ENCODE measurements around the gene B4GAT1. TPM values are rescaled to one million over a fixed set of nuclear protein-coding genes. Genes with fewer than 3 reads are reported as not detected.
"Not testable (repeated sequence)": the region's sequence is repeated elsewhere in the genome, so short reads cannot be mapped to it uniquely, and the experiment has no call there.

B4GAT1 gene
- 100 to 1,000 TPM; 109 to 115 TPM for total RNA-seq
- 100 to 1,000 TPM; 170 to 171 TPM for polyA plus RNA-seq (ENCODE audit: insufficient read length in 2 of 2)
- long read RNA-seq, donor 1, transcript B4GAT1-201 (2 exons, 2,072 nt), result major isoform, 107 of 107 reads
- long read RNA-seq, donor 1, partial matches to known transcripts, result 0 of 107 reads
- long read RNA-seq, donor 1, other reads (novel, unspliced or antisense), result 0 of 107 reads
- long read RNA-seq, donor 2, transcript B4GAT1-201 (2 exons, 2,072 nt), result major isoform, 22 of 22 reads
- long read RNA-seq, donor 2, partial matches to known transcripts, result 0 of 22 reads
- long read RNA-seq, donor 2, other reads (novel, unspliced or antisense), result 0 of 22 reads
- long read RNA-seq, donor 3, transcript B4GAT1-201 (2 exons, 2,072 nt), result major isoform, 29 of 29 reads
- long read RNA-seq, donor 3, partial matches to known transcripts, result 0 of 29 reads
- long read RNA-seq, donor 3, other reads (novel, unspliced or antisense), result 0 of 29 reads
- long read RNA-seq, donor 4, transcript B4GAT1-201 (2 exons, 2,072 nt), result major isoform, 19 of 19 reads
- long read RNA-seq, donor 4, partial matches to known transcripts, result 0 of 19 reads
- long read RNA-seq, donor 4, other reads (novel, unspliced or antisense), result 0 of 19 reads

GRCh38 chr11:66347425-66348276 is at the start of gene B4GAT1:
B4GAT1 (minus strand) TSS chr11:66347629; CDS start chr11:66347545, 84 bp downstream.
- peak within 1 kb of the TSS; percentile 94 for H3K4me3 ChIP-seq (ENCODE audit: low read depth, low read length)
- peak within 1 kb of the TSS; percentile 97 for H3K27ac ChIP-seq (ENCODE audit: low read depth, low read length)
- 0% methylated on average over 85 of the region's 101 CpGs for WGBS (ENCODE audit: insufficient coverage)
- no peaks in the 10 kb centered on the region for H3K27me3 ChIP-seq (ENCODE audit: control insufficient read depth, insufficient read depth, low read length)
- peaks cover 29% of the 10 kb centered on the region for H3K4me1 ChIP-seq (ENCODE audit: control insufficient read depth, insufficient read depth, low read length)
- peak; percentile 82 to 98 (median 85) for DNase-seq (ENCODE audit: low read depth in 4 of 6, low spot score in 6 of 6)
- H3K36me3 ChIP-seq (ENCODE audit: control insufficient read depth, insufficient read depth, low read length), result peaks cover 9% of the 10 kb centered on the region
- no peaks in the 10 kb centered on the region for H3K9me3 ChIP-seq (ENCODE audit: control insufficient read depth, insufficient read depth, low read length)

- Histone ChIP-seq H3K9me3 (ENCODE audit: control insufficient read depth, insufficient read depth, low read length) (no peaks in the 10 kb centered on the region), H3K4me1 (ENCODE audit: control insufficient read depth, insufficient read depth, low read length) (no peaks in the 10 kb centered on the region), H3K4me3 (ENCODE audit: low read depth, low read length) (no peak overlapping the region), H3K36me3 (ENCODE audit: control insufficient read depth, insufficient read depth, low read length) (no peaks in the 10 kb centered on the region), H3K27ac (ENCODE audit: low read depth, low read length) (no peak overlapping the region), H3K27me3 (ENCODE audit: control insufficient read depth, insufficient read depth, low read length) (peaks cover 2% of the 10 kb centered on the region)
- DNase-seq (ENCODE audit: low read depth in 4 of 6, low spot score in 6 of 6), result no peak
- WGBS (ENCODE audit: insufficient coverage), result no CpG with 5 or more reads among the region's 3 CpGs
These were observed 46.5 kb upstream of the B4GAT1 start for GRCh38 chr11:66393954-66394353.

GRCh38 chr11:66391322-66391721 is 43.9 kb upstream of the B4GAT1 start:
- Histone ChIP-seq H3K36me3 (ENCODE audit: control insufficient read depth, insufficient read depth, low read length) (no peaks in the 10 kb centered on the region), H3K9me3 (ENCODE audit: control insufficient read depth, insufficient read depth, low read length) (no peaks in the 10 kb centered on the region), H3K4me3 (ENCODE audit: low read depth, low read length) (no peak overlapping the region), H3K27ac (ENCODE audit: low read depth, low read length) (no peak overlapping the region), H3K27me3 (ENCODE audit: control insufficient read depth, insufficient read depth, low read length) (peaks cover 2% of the 10 kb centered on the region), H3K4me1 (ENCODE audit: control insufficient read depth, insufficient read depth, low read length) (peaks cover 2% of the 10 kb centered on the region)
- WGBS (ENCODE audit: insufficient coverage), result 74% methylated on average over 3 of the region's 6 CpGs
- no peak for DNase-seq (ENCODE audit: low read depth in 4 of 6, low spot score in 6 of 6)

DNA sequence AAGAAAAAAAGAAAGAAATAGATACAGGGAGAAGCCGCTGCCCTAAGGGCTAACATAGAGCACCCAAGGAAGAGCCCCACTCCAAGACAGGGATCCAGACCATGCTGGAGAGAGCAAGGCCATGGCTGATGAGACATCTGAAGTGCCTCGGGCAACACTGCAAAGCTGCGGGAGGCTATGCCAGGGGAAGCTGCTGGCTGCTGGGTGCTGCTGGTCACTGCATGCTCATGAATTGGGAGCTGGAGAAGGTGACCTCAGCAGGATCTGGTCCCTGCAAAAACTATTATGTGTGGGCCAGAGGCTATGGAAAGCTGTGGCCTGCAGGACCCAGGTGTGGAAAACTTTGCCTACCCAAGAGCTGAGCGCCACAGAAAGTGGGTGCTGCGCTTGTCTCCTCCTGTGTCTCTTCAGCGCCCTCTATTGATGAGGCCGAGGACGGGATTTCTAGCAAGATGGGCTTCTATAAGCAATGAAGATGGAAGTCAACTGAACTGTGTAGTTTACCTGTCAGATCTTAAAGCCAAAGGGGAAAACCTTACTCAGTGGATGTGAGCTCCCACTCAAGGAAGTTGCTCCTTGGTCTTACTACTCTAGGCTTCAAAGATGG is 41.5 kb upstream of the B4GAT1 start:
- H3K27me3 ChIP-seq (ENCODE audit: control insufficient read depth, insufficient read depth, low read length), result peaks cover 2% of the 10 kb centered on the region
- WGBS (ENCODE audit: insufficient coverage), result 32% methylated on average over 8 of the region's 8 CpGs
- no peak overlapping the region for H3K27ac ChIP-seq (ENCODE audit: low read depth, low read length)
- H3K9me3 ChIP-seq (ENCODE audit: control insufficient read depth, insufficient read depth, low read length), result no peaks in the 10 kb centered on the region
- no peaks in the 10 kb centered on the region for H3K36me3 ChIP-seq (ENCODE audit: control insufficient read depth, insufficient read depth, low read length)
- no peak overlapping the region for H3K4me3 ChIP-seq (ENCODE audit: low read depth, low read length)
- peaks cover 6% of the 10 kb centered on the region for H3K4me1 ChIP-seq (ENCODE audit: control insufficient read depth, insufficient read depth, low read length)
- DNase-seq (ENCODE audit: low read depth in 4 of 6, low spot score in 6 of 6), result peak in 2 of 6 donors; percentile 43 to 59

- H3K4me3 ChIP-seq (ENCODE audit: low read depth, low read length), result no peak overlapping the region
- H3K27me3 ChIP-seq (ENCODE audit: control insufficient read depth, insufficient read depth, low read length), result no peaks in the 10 kb centered on the region
- WGBS (ENCODE audit: insufficient coverage), result 4% methylated on average over 15 of the region's 20 CpGs
- peak; percentile 72 to 96 (median 79) for DNase-seq (ENCODE audit: low read depth in 4 of 6, low spot score in 6 of 6)
- H3K9me3 ChIP-seq (ENCODE audit: control insufficient read depth, insufficient read depth, low read length), result no peaks in the 10 kb centered on the region
- H3K27ac ChIP-seq (ENCODE audit: low read depth, low read length), result no peak overlapping the region
- H3K36me3 ChIP-seq (ENCODE audit: control insufficient read depth, insufficient read depth, low read length), result no peaks in the 10 kb centered on the region
- peaks cover 6% of the 10 kb centered on the region for H3K4me1 ChIP-seq (ENCODE audit: control insufficient read depth, insufficient read depth, low read length)
These were observed 39.0 kb upstream of the B4GAT1 start for GRCh38 chr11:66386171-66387069.

DNA sequence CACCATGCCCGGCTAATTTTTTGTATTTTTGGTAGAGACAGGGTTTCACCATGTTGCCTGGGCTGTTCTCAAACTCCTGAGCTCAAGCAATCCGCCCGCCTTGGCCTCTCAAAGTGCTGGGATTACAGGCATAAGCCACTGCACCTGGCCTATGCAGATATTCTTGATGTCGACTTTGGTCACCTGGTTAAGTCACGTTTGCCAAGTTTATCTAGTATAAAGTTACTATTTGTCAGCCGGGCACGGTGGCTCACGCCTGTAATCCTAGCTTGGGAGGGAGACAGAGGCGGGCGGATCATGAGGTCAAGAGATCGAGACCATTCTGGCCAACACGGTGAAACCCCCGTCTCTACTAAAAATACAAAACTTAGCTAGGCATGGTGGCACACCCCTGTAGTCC is 36.9 kb upstream of the B4GAT1 start:
- not testable (repeated sequence) for H3K4me1 ChIP-seq (ENCODE audit: control insufficient read depth, insufficient read depth, low read length); H3K4me3 ChIP-seq (ENCODE audit: low read depth, low read length); DNase-seq (ENCODE audit: low read depth in 4 of 6, low spot score in 6 of 6); H3K9me3 ChIP-seq (ENCODE audit: control insufficient read depth, insufficient read depth, low read length); H3K36me3 ChIP-seq (ENCODE audit: control insufficient read depth, insufficient read depth, low read length); H3K27ac ChIP-seq (ENCODE audit: low read depth, low read length); H3K27me3 ChIP-seq (ENCODE audit: control insufficient read depth, insufficient read depth, low read length)
- WGBS (ENCODE audit: insufficient coverage), result 98% methylated on average over 5 of the region's 13 CpGs

DNA sequence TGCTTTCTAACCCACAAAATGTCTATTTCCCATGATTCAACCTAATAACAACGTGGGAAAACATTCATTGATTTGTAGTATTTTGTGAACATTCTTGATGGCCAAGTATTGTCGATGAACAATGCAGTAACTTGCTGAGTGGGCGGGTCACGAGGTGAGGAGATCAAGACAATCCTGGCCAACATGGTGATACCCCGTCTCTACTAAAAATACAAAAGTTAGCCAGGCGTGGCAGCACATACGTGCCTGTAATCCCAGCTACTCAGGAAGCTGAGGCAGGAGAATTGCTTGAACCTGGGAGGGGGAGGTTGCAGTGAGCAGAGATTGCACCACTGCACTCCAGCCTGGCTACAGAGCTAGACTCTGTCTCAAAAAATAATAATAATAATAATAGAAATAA is 32.8 kb upstream of the B4GAT1 start:
- H3K36me3 ChIP-seq (ENCODE audit: control insufficient read depth, insufficient read depth, low read length); H3K4me1 ChIP-seq (ENCODE audit: control insufficient read depth, insufficient read depth, low read length); H3K27me3 ChIP-seq (ENCODE audit: control insufficient read depth, insufficient read depth, low read length); H3K9me3 ChIP-seq (ENCODE audit: control insufficient read depth, insufficient read depth, low read length); DNase-seq (ENCODE audit: low read depth in 4 of 6, low spot score in 6 of 6); H3K27ac ChIP-seq (ENCODE audit: low read depth, low read length); H3K4me3 ChIP-seq (ENCODE audit: low read depth, low read length): not testable (repeated sequence)
- WGBS (ENCODE audit: insufficient coverage), result 0% methylated on average over 2 of the region's 7 CpGs

GRCh38 chr11:66373690-66374287 is 26.4 kb upstream of the B4GAT1 start:
- not testable (repeated sequence) for H3K4me3 ChIP-seq (ENCODE audit: low read depth, low read length); H3K9me3 ChIP-seq (ENCODE audit: control insufficient read depth, insufficient read depth, low read length); DNase-seq (ENCODE audit: low read depth in 4 of 6, low spot score in 6 of 6); H3K36me3 ChIP-seq (ENCODE audit: control insufficient read depth, insufficient read depth, low read length); H3K27me3 ChIP-seq (ENCODE audit: control insufficient read depth, insufficient read depth, low read length); H3K27ac ChIP-seq (ENCODE audit: low read depth, low read length)
- H3K4me1 ChIP-seq (ENCODE audit: control insufficient read depth, insufficient read depth, low read length), result peaks cover 31% of the 10 kb centered on the region
- 80% methylated on average over 7 of the region's 9 CpGs for WGBS (ENCODE audit: insufficient coverage)

Data from spinal cord (tissue), 10 donors.